SK-N-SH (cell line): Measurements from ENCODE around the gene POGK. TPM values are rescaled to one million over a fixed set of nuclear protein-coding genes. Genes with fewer than 3 reads are reported as not detected.

ENCODE experiments used
- CTCF ChIA-PET: fragments of 300-600, 350-600 bp; formaldehyde crosslinking; extraction: SDS; loops from one replicate; lab custom pipeline; 2021; lab: Yijun Ruan, JAX
- POLR2A ChIA-PET: fragments of 350-600 bp; sonication (Branson Sonifier 250); formaldehyde crosslinking; extraction: SDS; loops from one replicate; lab custom pipeline; 2020; ENCODE audit warnings: antibody characterized with exemption, inconsistent platforms; lab: Yijun Ruan, JAX
- DNase-seq: peaks from one replicate; pipeline ENCODE4 v3.0.0; 2012
- H2AFZ ChIP-seq: fragments of 200-600 bp; sonication (generic); 2 replicates; pipeline ENCODE4 v1.8.1; 2016; ENCODE audit warnings: antibody characterized with exemption, mild to moderate bottlenecking, low read depth
- H3F3A ChIP-seq: fragments of 200-600 bp; sonication (generic); replicated peaks from 2 replicates; pipeline ENCODE3; 2016; ENCODE audit warnings: antibody characterized with exemption, mild to moderate bottlenecking; ENCODE audit not compliant: insufficient read depth
- H3K27ac ChIP-seq, 2 experiments: fragments of 200-500 bp in 1 of 2; fragments of 200-600 bp in 1 of 2; sonication (Bioruptor generic) in 1 of 2; sonication (generic), shearing (Covaris generic) in 1 of 2; 2 replicates each; pipeline versions ENCODE4 v1.5.1 to v1.6.1; 2014 to 2016; ENCODE audit warnings: low read depth in 2 of 2, inconsistent platforms in 1 of 2, low read length in 1 of 2, mild to moderate bottlenecking in 1 of 2, mixed read lengths in 1 of 2
- H3K27me3 ChIP-seq: fragments of 200-600 bp; sonication (generic), shearing (Covaris generic); 2 replicates; pipeline ENCODE4 v1.6.1; 2016; ENCODE audit warnings: mixed run types; ENCODE audit not compliant: insufficient read depth
- H3K36me3 ChIP-seq, 2 experiments: fragments of 200-500 bp in 1 of 2; fragments of 200-600 bp in 1 of 2; sonication (Bioruptor generic) in 1 of 2; sonication (generic) in 1 of 2; replicated peaks in 1 of 2; 2 replicates each; pipeline versions ENCODE3 to v1.5.1; 2014 to 2016; ENCODE audit warnings: low read length in 1 of 2, mild to moderate bottlenecking in 1 of 2; ENCODE audit not compliant: insufficient read depth in 2 of 2, control insufficient read depth in 1 of 2
- H3K4me1 ChIP-seq, 2 experiments: fragments of 200-500 bp in 1 of 2; fragments of 200-600 bp in 1 of 2; sonication (Bioruptor generic) in 1 of 2; sonication (generic), shearing (Covaris generic) in 1 of 2; 2 replicates each; pipeline versions ENCODE4 v1.5.1 to v1.6.1; 2014 to 2016; ENCODE audit warnings: low read depth in 1 of 2, low read length in 1 of 2, mixed run types in 1 of 2; ENCODE audit not compliant: insufficient read depth in 2 of 2, control insufficient read depth in 1 of 2
- H3K4me2 ChIP-seq: fragments of 200-600 bp; sonication (generic), shearing (Covaris generic); 2 replicates; pipeline ENCODE4 v1.6.1; 2017; ENCODE audit warnings: mixed run types
- H3K4me3 ChIP-seq, 2 experiments: fragments of 200-500 bp in 1 of 2; fragments of 200-600 bp in 1 of 2; sonication (Bioruptor generic) in 1 of 2; sonication (generic), shearing (Covaris generic) in 1 of 2; 2 replicates each; pipeline versions ENCODE4 v1.5.1 to v1.8.1; 2014 to 2016; ENCODE audit warnings: low read depth in 2 of 2, inconsistent platforms in 1 of 2, low read length in 1 of 2, mild to moderate bottlenecking in 1 of 2, mixed read lengths in 1 of 2, moderate library complexity in 1 of 2
- H3K79me2 ChIP-seq: fragments of 200-600 bp; sonication (generic); 2 replicates; pipeline ENCODE4 v1.8.1; 2017; ENCODE audit warnings: mild to moderate bottlenecking; ENCODE audit not compliant: insufficient read depth
- H3K9ac ChIP-seq: fragments of 200-600 bp; sonication (generic); 2 replicates; pipeline ENCODE4 v1.6.1; 2017; ENCODE audit warnings: mixed run types
- H3K9me2 ChIP-seq: fragments of 200-600 bp; sonication (generic); 2 replicates; pipeline ENCODE4 v1.6.1; 2017; ENCODE audit warnings: mixed run types
- H3K9me3 ChIP-seq: fragments of 200-600 bp; sonication (generic); 2 replicates; pipeline ENCODE4 v1.6.1; 2017; ENCODE audit warnings: mixed run types, mild to moderate bottlenecking, moderate library complexity
- H4K20me1 ChIP-seq: fragments of 200-600 bp; sonication (generic); 2 replicates; pipeline ENCODE4 v1.6.1; 2017; ENCODE audit warnings: mild to moderate bottlenecking, mixed run types; ENCODE audit not compliant: insufficient read depth
- ELF1 ChIP-seq: IDR thresholded peaks from 2 replicates; pipeline ENCODE4 v1.4.0; 2012
- JUND ChIP-seq: IDR thresholded peaks from 2 replicates; pipeline ENCODE4 v1.4.0; 2012
- MEF2A ChIP-seq: IDR thresholded peaks from 2 replicates; pipeline ENCODE4 v1.4.0; 2012; ENCODE audit warnings: low read depth, borderline replicate concordance
- SIN3A ChIP-seq: IDR thresholded peaks from 2 replicates; pipeline ENCODE4 v1.6.1; 2012; ENCODE audit warnings: low read depth, mild to moderate bottlenecking, low read length, moderate library complexity, borderline replicate concordance
- SMC3 ChIP-seq: IDR thresholded peaks from 2 replicates; pipeline ENCODE4 v1.6.1; 2012; ENCODE audit warnings: low read depth, low read length, improper control_type of control experiment
- TCF12 ChIP-seq: IDR thresholded peaks from 2 replicates; pipeline ENCODE4 v1.4.0; 2012
- TEAD4 ChIP-seq: IDR thresholded peaks from 2 replicates; pipeline ENCODE4 v1.4.0; 2012; ENCODE audit warnings: mild to moderate bottlenecking, borderline replicate concordance; ENCODE audit not compliant: insufficient read depth
- WGBS: methylation state at CpG from one replicate; pipeline ENCODE4 v1.1.6; 2017; ENCODE audit warnings: low lambda C conversion rate; 5-methylcytosine and 5-hydroxymethylcytosine counted together
- polyA plus RNA-seq, 3 experiments: library from polyadenylated mRNA; depleted of rRNA; stranded (reverse); fragments of >200 nt; gene quantifications; 2 replicates each; pipeline ENCODE4 v1.2.3, GENCODE V29; 2012
- TF ChIP-seq, protein P1 (sequence below): fragments of 200-600 bp; sonication (generic); IDR thresholded peaks from 2 replicates; pipeline ENCODE4 v1.6.1; 2017; ENCODE audit warnings: antibody characterized with exemption, mild to moderate bottlenecking, moderate library complexity
- TF ChIP-seq, protein P2 (sequence below): IDR thresholded peaks from 2 replicates; pipeline ENCODE4; 2012

Gene POGK
- polyA plus RNA-seq, 1 of the 3 experiments (the other 2 are of a cell fraction): 13.9 TPM

DNA sequence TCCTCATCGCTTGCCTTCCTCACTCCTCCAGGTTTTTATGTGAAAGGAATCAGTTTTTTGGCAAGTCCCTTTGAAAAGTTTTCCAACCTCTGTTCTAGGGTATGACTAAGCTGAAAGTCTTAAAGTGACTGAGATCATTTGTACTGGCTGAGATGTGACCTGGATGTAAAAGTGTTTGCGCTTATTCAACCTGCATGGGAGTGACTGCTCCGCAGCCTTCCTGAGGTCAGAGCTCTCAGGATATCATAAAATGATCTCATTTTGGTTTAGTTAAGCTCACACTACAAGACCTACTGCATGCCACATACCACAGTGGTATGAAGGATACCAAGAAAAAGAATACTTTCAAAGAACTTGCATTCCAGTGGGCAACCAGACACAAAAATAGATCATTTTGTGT lies 66.6 kb downstream of the POGK start:
- WGBS: 69% methylated on average over 3 of the region's 3 CpGs
- H3K9me2 ChIP-seq: no peaks in the 10 kb centered on the region
- no peaks in the 10 kb centered on the region for H3F3A ChIP-seq
- no peaks in the 10 kb centered on the region for H3K9me3 ChIP-seq
- H3K4me2 ChIP-seq: no peak overlapping the region
- no peak for DNase-seq
- H3K36me3 ChIP-seq: no peaks in the 10 kb centered on the region
- no peak overlapping the region for H3K9ac ChIP-seq
- no peaks in the 10 kb centered on the region for H3K79me2 ChIP-seq
- CTCF ChIA-PET: interaction anchor here (0.6 to 22.1 kb wide), 6 partner anchors 12 to 650 kb away, joined by 3 to 769 read pairs (median 3); no protein-coding TSS in a partner anchor
- H2AFZ ChIP-seq: no peak overlapping the region
- POLR2A ChIA-PET: no interaction called here
- no peak overlapping the region for H3K4me3 ChIP-seq
- TF ChIP-seq JUND (no peak), ELF1 (no peak), TEAD4 (no peak), MEF2A (no peak), TCF12 (no peak), SMC3 (no peak), SIN3A (no peak)
- TF ChIP-seq, protein P1, sequence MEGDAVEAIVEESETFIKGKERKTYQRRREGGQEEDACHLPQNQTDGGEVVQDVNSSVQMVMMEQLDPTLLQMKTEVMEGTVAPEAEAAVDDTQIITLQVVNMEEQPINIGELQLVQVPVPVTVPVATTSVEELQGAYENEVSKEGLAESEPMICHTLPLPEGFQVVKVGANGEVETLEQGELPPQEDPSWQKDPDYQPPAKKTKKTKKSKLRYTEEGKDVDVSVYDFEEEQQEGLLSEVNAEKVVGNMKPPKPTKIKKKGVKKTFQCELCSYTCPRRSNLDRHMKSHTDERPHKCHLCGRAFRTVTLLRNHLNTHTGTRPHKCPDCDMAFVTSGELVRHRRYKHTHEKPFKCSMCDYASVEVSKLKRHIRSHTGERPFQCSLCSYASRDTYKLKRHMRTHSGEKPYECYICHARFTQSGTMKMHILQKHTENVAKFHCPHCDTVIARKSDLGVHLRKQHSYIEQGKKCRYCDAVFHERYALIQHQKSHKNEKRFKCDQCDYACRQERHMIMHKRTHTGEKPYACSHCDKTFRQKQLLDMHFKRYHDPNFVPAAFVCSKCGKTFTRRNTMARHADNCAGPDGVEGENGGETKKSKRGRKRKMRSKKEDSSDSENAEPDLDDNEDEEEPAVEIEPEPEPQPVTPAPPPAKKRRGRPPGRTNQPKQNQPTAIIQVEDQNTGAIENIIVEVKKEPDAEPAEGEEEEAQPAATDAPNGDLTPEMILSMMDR: no peak
- TF ChIP-seq, protein P2, sequence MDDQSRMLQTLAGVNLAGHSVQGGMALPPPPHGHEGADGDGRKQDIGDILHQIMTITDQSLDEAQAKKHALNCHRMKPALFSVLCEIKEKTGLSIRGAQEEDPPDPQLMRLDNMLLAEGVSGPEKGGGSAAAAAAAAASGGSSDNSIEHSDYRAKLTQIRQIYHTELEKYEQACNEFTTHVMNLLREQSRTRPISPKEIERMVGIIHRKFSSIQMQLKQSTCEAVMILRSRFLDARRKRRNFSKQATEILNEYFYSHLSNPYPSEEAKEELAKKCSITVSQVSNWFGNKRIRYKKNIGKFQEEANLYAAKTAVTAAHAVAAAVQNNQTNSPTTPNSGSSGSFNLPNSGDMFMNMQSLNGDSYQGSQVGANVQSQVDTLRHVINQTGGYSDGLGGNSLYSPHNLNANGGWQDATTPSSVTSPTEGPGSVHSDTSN: no peak
- H3K4me1 ChIP-seq: no peaks in the 10 kb centered on the region
- H3K27me3 ChIP-seq: no peaks in the 10 kb centered on the region
- H3K27ac ChIP-seq: no peak overlapping the region
- H4K20me1 ChIP-seq: no peaks in the 10 kb centered on the region

Other genes with a start within 250 kb of the POGK start
- gene TADA1, start 36.8 kb downstream of the POGK start, polyA plus RNA-seq (2012; rRNA removed): 9.3 and 13.6 TPM in 2 replicates
- 0.05 and 0.24 TPM in 2 replicates for gene ILDR2, start 136.1 kb downstream of the POGK start, polyA plus RNA-seq (2012; rRNA removed)
- gene MAEL, start 149.8 kb downstream of the POGK start, polyA plus RNA-seq (2012; rRNA removed): not detected in 2 replicates